ENCODE results near the gene CAPN11. TPM values are rescaled to one million over a fixed set of nuclear protein-coding genes. Genes with fewer than 3 reads are reported as not detected.

CAPN11 gene
- total and polyA plus RNA-seq, 2 experiments from 2014 or later, result 1.1 to 1.7 TPM

GRCh38 chr6:44185953-44186634 is 27.5 kb downstream of the CAPN11 start:
- Histone ChIP-seq H3K36me3 (ENCODE audit: insufficient read depth) (no peaks in the 10 kb centered on the region), H3K4me1 (ENCODE audit: insufficient read depth) (peaks cover 12% of the 10 kb centered on the region), H3K27ac (ENCODE audit: low read depth) (no peak overlapping the region), H2AFZ (peak overlapping the region; percentile 99), H3F3A (replicated peaks; ENCODE audit: low read depth) (0 out of 2 replicates have a peak, but pooled peaks cover 2% of the 10 kb centered on the region), H3K79me2 (replicated peaks; ENCODE audit: insufficient read depth) (no peaks in the 10 kb centered on the region), H3K4me2 (peak overlapping the region; percentile 38; the same call in 1 of the 2 replicates), H3K27me3 (ENCODE audit: insufficient read depth) (no peaks in the 10 kb centered on the region), H3K4me3 (no peak overlapping the region), H3K9me2 (ENCODE audit: insufficient read depth) (no peaks in the 10 kb centered on the region), H4K20me1 (replicated peaks; ENCODE audit: insufficient read depth) (no peaks in the 10 kb centered on the region)
- TF ChIP-seq POLR2AphosphoS5 (IDR thresholded peaks at IDR 0.05; ENCODE audit: low read depth), result no peak
- no peak for TF ChIP-seq EZH2 (IDR thresholded peaks at IDR 0.05; ENCODE audit: low read depth, unreplicated experiment)
- TF ChIP-seq ZNF331 (CRISPR knock-in tag; IDR thresholded peaks at IDR 0.05; ENCODE audit: low read depth), result no peak
- TF ChIP-seq EZH2phosphoT487 (IDR thresholded peaks at IDR 0.05; ENCODE audit: unreplicated experiment), result no peak
- no peak for TF ChIP-seq REST (IDR thresholded peaks at IDR 0.05; ENCODE audit: unreplicated experiment)
- TF ChIP-seq NANOG (IDR thresholded peaks at IDR 0.05; ENCODE audit: borderline replicate concordance), result no peak
- TF ChIP-seq STAT1 (IDR thresholded peaks at IDR 0.05; ENCODE audit: unreplicated experiment), result no peak
- no peak for TF ChIP-seq ZNF114 (CRISPR knock-in tag; IDR thresholded peaks at IDR 0.05)
- TF ChIP-seq ETS1 (IDR thresholded peaks at IDR 0.05), result no peak
- TF ChIP-seq CREB1 (CRISPR knock-in tag; IDR thresholded peaks at IDR 0.05; ENCODE audit: low read depth), result no peak
- TF ChIP-seq JUNB (IDR thresholded peaks at IDR 0.05; ENCODE audit: unreplicated experiment), result no peak
- no peak for TF ChIP-seq ZNF462 (CRISPR knock-in tag; IDR thresholded peaks at IDR 0.05)
- TF ChIP-seq CTCF (conservative IDR thresholded peaks at IDR 0.05; ENCODE audit: low read depth in 2 of 2), result no peak
- Mint-ChIP-seq H3K27me3 (ENCODE audit: insufficient read depth, low read depth, poor library complexity) (peaks cover 21% of the 10 kb centered on the region), H3K27ac (peak overlapping the region; percentile 57; the same call in 1 of the 2 replicates), H3K9me3 (no peaks in the 10 kb centered on the region), H3K4me1 (peaks cover 28% of the 10 kb centered on the region), H3K4me3 (no peak overlapping the region), H3K36me3 (ENCODE audit: low read depth) (no peaks in the 10 kb centered on the region)
- peak; percentile 25 for DNase-seq (ENCODE audit: low spot score)
- peak; percentile 60 for ATAC-seq

Data from GM23338 (cell line).